GM19397 (cell line): Measurements from ENCODE around the gene ALDH3B1.

Source experiments
- ATAC-seq: cut with Tn5 transposase; IDR thresholded peaks from one replicate; pipeline ENCODE4 v1.9.1; 2021; ENCODE audit warnings: mild to moderate bottlenecking, moderate library complexity; ENCODE audit not compliant: unreplicated experiment

ALDH3B1 gene

GRCh38 chr11:68028802-68029545 is 18.8 kb downstream of the ALDH3B1 start:
- ATAC-seq = no peak

GRCh38 chr11:68030318-68031143 is 20.4 kb downstream of the ALDH3B1 start, which contains the start of gene NDUFS8:
NDUFS8 (plus strand) TSS chr11:68030681; CDS start chr11:68032152, 1,471 bp downstream.
- peak; percentile 91 for ATAC-seq

- no peak for ATAC-seq
Measured at GRCh38 chr11:68031144-68031464, 21.0 kb downstream of the ALDH3B1 start.

GRCh38 chr11:68032003-68032402 is 21.9 kb downstream of the ALDH3B1 start:
- no peak for ATAC-seq

- ATAC-seq = no peak
Measured at GRCh38 chr11:68032997-68033707, 23.0 kb downstream of the ALDH3B1 start.

GRCh38 chr11:68033708-68034045 is 23.6 kb downstream of the ALDH3B1 start:
- no peak for ATAC-seq

GRCh38 chr11:68035266-68035876 is 25.2 kb downstream of the ALDH3B1 start:
- no peak for ATAC-seq

GRCh38 chr11:68036141-68036716 is 26.1 kb downstream of the ALDH3B1 start:
- ATAC-seq = no peak

- ATAC-seq = no peak
Measured at GRCh38 chr11:68036717-68037239, 26.7 kb downstream of the ALDH3B1 start.

GRCh38 chr11:68037411-68038225 is 27.5 kb downstream of the ALDH3B1 start:
- no peak for ATAC-seq

- ATAC-seq = no peak
Measured at GRCh38 chr11:68038226-68038717, 28.1 kb downstream of the ALDH3B1 start.

- no peak for ATAC-seq
Measured at GRCh38 chr11:68038718-68039525, 28.8 kb downstream of the ALDH3B1 start, which contains the start of gene TCIRG1. TCIRG1 (plus strand) TSS chr11:68039025; CDS start chr11:68041272, 2,247 bp downstream.

- no peak for ATAC-seq
Measured at GRCh38 chr11:68039526-68040086, 29.5 kb downstream of the ALDH3B1 start.

GRCh38 chr11:68040101-68040956 is 30.2 kb downstream of the ALDH3B1 start:
- peak; percentile 45 for ATAC-seq

GRCh38 chr11:68040957-68041591 is 30.9 kb downstream of the ALDH3B1 start:
- ATAC-seq = no peak

GRCh38 chr11:68041617-68042218 is 31.6 kb downstream of the ALDH3B1 start:
- ATAC-seq = no peak
